ENCODE results near the gene SF3B1.

SF3B1 gene

GRCh38 chr2:197378494-197379307, 56.1 kb downstream of the SF3B1 start:
- no peak overlapping the region for H3K4me2 ChIP-seq (ENCODE audit: insufficient read depth, low read length)
- no peak overlapping the region for H3K27ac ChIP-seq (ENCODE audit: low read length)
- ATAC-seq (ENCODE audit: insufficient read depth, low read depth) (peak; percentile 82), DNase-seq (peak; percentile 62)
- no peak overlapping the region for H3K9ac ChIP-seq (ENCODE audit: low read depth, low read length)
- H3K4me3 ChIP-seq (ENCODE audit: low read depth in 1 of 2, low read length in 2 of 2) = no peak overlapping the region
- no peaks in the 10 kb centered on the region for H3K79me2 ChIP-seq (ENCODE audit: insufficient read depth, low read length)
- no peak overlapping the region for H2AFZ ChIP-seq (ENCODE audit: low read depth, low read length)
- H3K36me3 ChIP-seq (ENCODE audit: insufficient read depth, low read length) = no peaks in the 10 kb centered on the region
- H3K27me3 ChIP-seq (ENCODE audit: insufficient read depth, low read length, poor library complexity) = no peaks in the 10 kb centered on the region
- peak; percentile 84 for TF ChIP-seq CTCF (IDR thresholded peaks at IDR 0.05; ENCODE audit: borderline replicate concordance, extremely low read depth, low read length, poor library complexity, severe bottlenecking)
- no peak for TF ChIP-seq EZH2 (IDR thresholded peaks at IDR 0.05; ENCODE audit: borderline replicate concordance, low read depth, low read length, severe bottlenecking)
- no peaks in the 10 kb centered on the region for H3K9me3 ChIP-seq (ENCODE audit: insufficient read depth, low read length, severe bottlenecking)
- no peaks in the 10 kb centered on the region for H3K4me1 ChIP-seq (ENCODE audit: insufficient read depth, low read length)
- H4K20me1 ChIP-seq (ENCODE audit: insufficient read depth, low read length) = no peaks in the 10 kb centered on the region

GRCh38 chr2:197378086-197378485, 56.7 kb downstream of the SF3B1 start:
- Histone ChIP-seq H3K9ac (ENCODE audit: low read depth, low read length) (no peak overlapping the region), H3K27me3 (ENCODE audit: insufficient read depth, low read length, poor library complexity) (no peaks in the 10 kb centered on the region), H3K36me3 (ENCODE audit: insufficient read depth, low read length) (no peaks in the 10 kb centered on the region), H4K20me1 (ENCODE audit: insufficient read depth, low read length) (no peaks in the 10 kb centered on the region), H2AFZ (ENCODE audit: low read depth, low read length) (no peak overlapping the region), H3K4me1 (ENCODE audit: insufficient read depth, low read length) (no peaks in the 10 kb centered on the region), H3K27ac (ENCODE audit: low read length) (no peak overlapping the region), H3K9me3 (ENCODE audit: insufficient read depth, low read length, severe bottlenecking) (no peaks in the 10 kb centered on the region), H3K4me3 (ENCODE audit: low read depth in 1 of 2, low read length in 2 of 2) (no peak overlapping the region), H3K4me2 (ENCODE audit: insufficient read depth, low read length) (no peak overlapping the region), H3K79me2 (ENCODE audit: insufficient read depth, low read length) (no peaks in the 10 kb centered on the region)
- no peak for TF ChIP-seq EZH2 (IDR thresholded peaks at IDR 0.05; ENCODE audit: borderline replicate concordance, low read depth, low read length, severe bottlenecking)
- no peak for TF ChIP-seq CTCF (IDR thresholded peaks at IDR 0.05; ENCODE audit: borderline replicate concordance, extremely low read depth, low read length, poor library complexity, severe bottlenecking)
- DNase-seq (no peak), ATAC-seq (ENCODE audit: insufficient read depth, low read depth) (no peak)

GRCh38 chr2:197377670-197378069, 57.2 kb downstream of the SF3B1 start:
- Histone ChIP-seq H3K9ac (ENCODE audit: low read depth, low read length) (no peak overlapping the region), H3K4me3 (ENCODE audit: low read depth in 1 of 2, low read length in 2 of 2) (no peak overlapping the region), H3K9me3 (ENCODE audit: insufficient read depth, low read length, severe bottlenecking) (no peaks in the 10 kb centered on the region), H3K79me2 (ENCODE audit: insufficient read depth, low read length) (no peaks in the 10 kb centered on the region), H3K27me3 (ENCODE audit: insufficient read depth, low read length, poor library complexity) (no peaks in the 10 kb centered on the region), H3K4me1 (ENCODE audit: insufficient read depth, low read length) (no peaks in the 10 kb centered on the region), H4K20me1 (ENCODE audit: insufficient read depth, low read length) (no peaks in the 10 kb centered on the region), H3K4me2 (ENCODE audit: insufficient read depth, low read length) (no peak overlapping the region), H3K36me3 (ENCODE audit: insufficient read depth, low read length) (no peaks in the 10 kb centered on the region), H2AFZ (ENCODE audit: low read depth, low read length) (no peak overlapping the region), H3K27ac (ENCODE audit: low read length) (no peak overlapping the region)
- no peak for ATAC-seq (ENCODE audit: insufficient read depth, low read depth)
- DNase-seq = no peak
- TF ChIP-seq EZH2 (IDR thresholded peaks at IDR 0.05; ENCODE audit: borderline replicate concordance, low read depth, low read length, severe bottlenecking) (no peak), CTCF (IDR thresholded peaks at IDR 0.05; ENCODE audit: borderline replicate concordance, extremely low read depth, low read length, poor library complexity, severe bottlenecking) (no peak)
